NCI-H748 treated with DMSO at 0.1 percent for 48 hours (cell line): Measurements from ENCODE around the gene SMC5.
"Not testable (repeated sequence)": the region's sequence is repeated elsewhere in the genome, so short reads cannot be mapped to it uniquely, and the experiment has no call there.

Experiments used
- DNase-seq: peaks from one replicate; lab custom pipeline; 2025; lab: John Stamatoyannopoulos, UW

The SMC5 gene

DNA sequence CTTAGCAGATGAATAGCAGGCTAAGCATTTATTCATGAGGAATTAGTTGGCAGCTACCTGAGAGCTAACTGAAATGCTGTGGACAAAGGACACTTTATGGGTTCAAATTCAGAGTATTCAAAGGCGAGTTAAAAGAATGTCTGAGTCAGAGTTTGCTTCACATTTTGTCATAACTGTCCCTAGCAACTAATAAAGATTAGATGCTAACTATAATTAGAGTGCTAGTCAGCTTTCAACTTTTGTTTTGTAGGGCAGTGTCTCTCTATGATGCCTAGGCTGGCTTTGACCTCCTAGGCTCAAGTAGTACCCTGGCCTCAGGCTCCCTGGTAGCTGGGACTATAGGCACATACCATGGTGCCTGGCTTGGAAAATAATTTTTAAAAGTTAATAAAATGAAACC is 4.6 kb downstream of the SMC5 start:
- DNase-seq = no peak

DNA sequence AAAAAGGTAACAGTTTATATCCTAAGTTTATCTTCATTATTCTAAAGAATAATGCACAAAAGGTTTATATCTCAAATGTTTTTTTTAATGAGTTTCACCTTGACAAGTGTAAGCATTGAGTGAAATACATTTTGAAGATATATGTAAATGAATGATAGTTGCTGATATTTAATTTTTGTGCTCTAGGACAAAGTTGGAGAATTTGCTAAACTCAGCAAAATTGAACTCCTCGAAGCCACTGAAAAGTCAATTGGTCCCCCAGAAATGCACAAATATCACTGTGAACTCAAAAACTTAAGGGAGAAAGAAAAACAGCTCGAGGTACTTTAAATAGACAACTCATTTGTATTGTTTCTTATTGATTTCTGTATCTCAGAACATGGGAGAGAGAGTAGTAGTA is 19.5 kb downstream of the SMC5 start:
- no peak for DNase-seq

DNA sequence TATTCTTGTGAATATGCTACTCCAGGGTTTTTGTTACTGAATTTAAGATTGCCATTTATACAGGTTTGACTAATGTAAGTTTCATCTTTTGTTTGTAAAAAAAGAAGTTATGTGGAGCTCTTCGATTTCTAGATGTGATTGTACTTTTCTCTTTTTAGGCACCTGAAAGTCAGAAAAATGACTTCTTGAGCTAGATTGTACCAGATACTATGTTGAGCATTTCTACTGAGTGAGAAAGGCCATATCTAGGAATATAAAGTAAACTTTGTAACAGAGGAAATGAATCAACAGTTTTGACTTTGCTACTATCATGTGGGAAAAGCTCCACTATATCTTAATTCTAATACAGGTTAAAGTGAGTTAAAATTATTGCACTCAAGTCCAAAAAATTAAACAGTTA is 25.1 kb downstream of the SMC5 start:
- DNase-seq = no peak

DNA sequence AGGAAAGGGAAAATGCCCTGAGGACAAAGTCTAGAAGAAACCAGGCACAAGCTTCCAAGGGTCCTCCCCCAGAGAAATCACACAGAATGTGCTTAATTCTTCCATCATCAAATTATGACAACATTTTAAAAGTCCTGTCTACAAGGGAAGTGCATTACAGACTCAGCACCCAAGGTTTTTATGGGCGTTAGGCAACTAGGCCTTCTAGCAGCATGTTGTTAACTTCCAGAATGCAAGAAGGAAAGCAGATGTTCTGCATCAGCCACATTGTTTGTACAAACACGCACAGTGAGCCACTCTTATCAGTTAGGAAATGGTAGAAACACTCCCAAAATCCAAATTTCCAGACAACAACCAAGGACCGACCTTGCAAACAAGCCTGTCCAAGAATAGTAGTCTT is 26.5 kb downstream of the SMC5 start:
- no peak for DNase-seq

DNA sequence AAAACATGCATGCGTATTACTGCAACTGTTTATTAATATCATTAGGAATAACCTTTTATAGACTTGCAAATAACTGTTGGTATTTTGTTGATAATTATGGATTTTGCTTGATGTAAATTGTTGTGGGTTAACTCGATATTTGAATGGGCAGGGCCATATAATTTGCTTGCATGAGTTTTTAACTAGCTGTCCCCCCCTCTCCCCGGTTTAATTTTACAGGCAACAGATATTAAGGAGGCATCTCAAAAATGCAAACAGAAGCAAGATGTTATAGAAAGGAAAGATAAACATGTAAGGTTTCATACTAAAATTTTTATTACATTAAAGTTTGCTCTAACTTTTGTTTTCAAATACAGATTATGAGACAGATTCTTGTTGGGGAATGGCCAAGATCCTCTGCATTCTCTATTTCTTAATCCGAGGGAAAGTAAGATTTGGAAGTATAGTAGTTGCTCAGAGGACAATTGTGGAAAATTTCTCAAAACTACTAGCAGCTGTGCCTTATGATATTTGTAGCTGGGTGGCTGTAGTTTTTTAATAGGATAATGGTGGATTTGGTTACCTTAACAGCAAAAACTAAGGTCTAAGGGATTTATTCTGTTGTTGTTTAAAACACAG is 27.3 kb downstream of the SMC5 start:
- DNase-seq = no peak

DNA sequence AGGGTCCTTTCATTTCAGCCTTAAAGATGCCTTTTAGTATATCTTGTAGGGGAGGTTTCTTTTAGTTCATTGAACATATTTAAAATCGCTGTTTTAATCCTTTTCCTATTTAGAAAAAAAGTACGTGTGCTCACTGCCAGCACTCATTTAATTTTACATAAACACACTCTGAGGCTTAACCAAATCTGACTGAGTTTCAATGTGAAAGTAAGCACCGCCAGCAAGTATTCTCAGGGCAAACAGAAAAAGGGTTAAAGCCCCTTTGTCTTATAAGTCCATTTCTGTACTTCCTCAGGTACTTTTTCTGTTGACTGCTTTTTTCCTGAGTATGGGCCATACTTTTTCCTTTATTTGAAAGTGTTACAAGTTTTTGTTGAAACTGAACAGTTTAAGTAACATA is 31.8 kb downstream of the SMC5 start:
- no peak for DNase-seq

DNA sequence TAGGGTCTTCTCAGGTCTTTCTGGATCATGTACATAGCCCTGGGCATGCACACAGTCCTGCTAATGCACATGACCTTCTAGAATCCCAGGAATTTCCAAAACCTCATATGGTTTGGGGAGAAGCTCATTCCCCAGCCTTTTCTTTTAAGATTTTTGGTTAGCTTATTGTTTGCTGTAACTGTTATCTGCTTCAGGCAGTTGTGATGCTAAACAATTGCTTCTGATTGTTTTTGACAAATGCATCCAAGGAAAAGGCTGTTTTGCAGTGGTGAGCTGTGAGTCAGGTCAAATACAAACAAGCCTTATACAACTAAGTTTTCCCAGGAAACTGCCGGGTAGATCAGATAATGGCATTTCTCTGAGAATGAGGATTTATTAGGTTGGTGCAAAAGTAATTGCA is 32.7 kb downstream of the SMC5 start:
- no peak for DNase-seq

DNA sequence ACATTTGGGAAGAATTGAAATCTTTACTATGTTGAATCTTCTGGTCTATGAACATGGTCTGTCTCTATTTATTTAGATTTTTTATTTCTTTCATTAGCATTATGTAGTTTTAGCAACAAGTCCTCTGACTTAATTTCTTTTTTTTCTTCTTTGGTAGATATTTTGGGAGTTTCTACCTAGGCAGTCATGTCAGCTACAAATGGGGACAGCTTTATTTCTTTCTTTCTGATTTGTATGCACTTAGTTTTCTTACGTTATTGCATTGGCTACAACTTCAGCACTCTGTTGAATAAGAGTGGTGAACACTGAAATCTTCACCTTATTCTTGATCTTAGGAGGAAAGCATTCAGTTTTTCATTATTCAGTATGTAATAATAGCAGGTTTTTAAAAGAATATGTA is 33.5 kb downstream of the SMC5 start:
- DNase-seq = no peak

DNA sequence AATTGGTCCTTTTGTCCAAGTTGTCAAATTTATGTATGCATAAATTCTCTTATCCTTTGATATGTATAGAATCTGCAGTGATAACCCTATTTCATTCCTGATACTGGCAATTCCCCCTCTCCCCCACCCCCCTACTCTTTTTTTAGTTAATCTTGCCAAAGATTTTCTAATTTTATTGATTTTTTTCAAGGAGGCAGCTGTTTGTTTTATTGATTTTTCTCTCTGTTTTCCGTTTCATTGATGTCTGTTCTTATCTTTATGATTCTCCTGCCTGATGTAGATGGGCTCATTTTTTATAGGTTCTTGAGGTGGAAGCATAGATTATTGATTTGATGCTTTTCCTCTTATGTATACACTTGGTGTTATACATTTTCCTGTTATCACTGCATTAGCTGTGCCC is 34.4 kb downstream of the SMC5 start:
- DNase-seq = no peak

DNA sequence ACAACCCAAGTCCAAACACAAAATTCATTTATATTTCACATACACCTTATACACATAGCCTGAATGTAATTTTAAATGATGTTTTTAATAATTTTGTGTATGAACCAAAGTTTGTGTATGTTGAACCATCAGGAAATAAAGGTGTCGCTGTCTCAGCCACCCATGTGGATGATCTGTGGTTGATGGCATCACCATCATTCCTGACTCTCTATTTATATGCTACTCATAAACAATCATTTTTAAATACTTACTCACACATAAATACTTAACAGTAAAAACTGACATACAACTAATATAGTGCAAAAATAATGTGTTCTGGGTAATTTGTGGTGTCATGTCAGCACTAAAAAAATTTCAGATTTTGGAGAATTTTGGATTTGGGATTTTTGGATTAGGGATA is 38.4 kb downstream of the SMC5 start:
- no peak for DNase-seq

DNA sequence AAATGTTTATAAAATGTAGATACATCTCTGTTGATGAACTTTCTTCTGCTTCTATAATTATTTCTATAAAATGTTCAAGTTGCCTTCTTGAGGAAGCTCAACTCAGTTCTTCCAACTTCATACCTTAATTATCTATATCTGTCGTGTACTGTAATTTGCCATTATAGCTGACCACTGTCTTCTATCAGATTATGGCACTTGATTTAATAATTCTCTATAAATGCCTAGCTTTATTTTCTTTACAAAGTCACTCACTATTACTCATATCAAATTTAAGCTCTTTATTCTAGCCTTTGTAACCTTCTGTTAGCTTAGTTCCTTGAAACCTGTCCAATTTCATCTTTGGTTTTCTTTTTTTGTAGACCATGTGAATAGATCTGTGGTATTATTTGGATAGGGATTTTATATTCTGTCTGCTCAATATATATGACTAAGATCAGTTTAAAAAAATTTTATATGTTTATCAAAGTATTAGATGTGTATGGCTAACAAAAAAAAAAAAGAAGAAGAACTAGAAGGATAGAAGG is 39.5 kb downstream of the SMC5 start:
- DNase-seq = no peak

DNA sequence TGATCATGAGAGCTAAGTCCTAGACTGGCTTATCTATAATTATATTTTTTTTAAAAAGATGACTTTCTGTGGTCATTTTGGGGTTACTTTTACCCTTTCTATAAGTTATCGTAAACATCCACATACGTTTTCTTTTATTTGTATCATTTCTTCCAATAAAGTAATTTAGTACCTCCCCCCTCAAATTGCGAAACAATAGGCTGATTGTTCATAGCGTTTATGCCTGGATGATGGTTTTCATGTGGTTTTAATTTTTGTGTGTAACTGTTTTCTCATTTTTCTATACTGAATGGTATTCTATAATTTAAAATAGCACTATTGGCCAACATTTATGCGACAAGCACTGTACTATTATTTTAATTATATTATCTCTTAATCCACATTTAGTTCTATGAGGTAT is 44.5 kb downstream of the SMC5 start:
- DNase-seq = no peak

DNA sequence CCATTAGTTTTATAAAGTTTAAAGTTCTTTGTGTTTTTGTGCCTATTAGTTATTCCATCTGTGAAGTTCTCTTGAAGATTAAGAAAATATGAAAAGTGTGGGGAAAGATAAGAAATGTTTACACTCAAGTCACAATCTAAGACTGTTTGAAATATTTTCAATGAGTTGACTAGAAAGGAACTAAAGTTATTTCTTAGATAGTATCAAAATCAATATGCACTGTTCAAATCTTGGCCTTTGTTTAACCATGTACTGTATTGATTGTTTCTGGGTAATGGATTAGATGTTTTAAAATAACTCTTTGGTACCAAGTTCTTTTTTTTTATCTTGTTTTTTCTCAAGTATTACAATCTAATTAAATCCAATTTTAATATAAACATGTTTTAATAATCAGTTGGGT is 46.0 kb downstream of the SMC5 start:
- no peak for DNase-seq

DNA sequence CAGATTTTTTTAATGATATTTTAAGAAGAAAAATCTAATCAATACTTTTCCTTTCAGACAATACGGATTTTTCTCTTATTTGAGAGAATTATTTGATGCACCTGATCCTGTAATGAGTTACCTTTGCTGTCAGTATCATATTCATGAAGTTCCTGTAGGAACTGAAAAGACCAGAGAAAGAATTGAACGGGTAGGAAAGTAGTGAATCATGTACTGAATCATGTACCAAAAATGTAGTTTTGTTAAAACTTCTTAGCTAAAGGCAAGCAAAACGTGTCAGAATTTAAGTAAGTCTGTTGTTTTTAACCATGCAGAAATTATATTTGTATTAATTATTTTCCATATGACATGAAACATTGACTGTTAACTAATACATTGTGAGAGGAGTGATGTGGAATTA is 56.6 kb downstream of the SMC5 start:
- DNase-seq = no peak

DNA sequence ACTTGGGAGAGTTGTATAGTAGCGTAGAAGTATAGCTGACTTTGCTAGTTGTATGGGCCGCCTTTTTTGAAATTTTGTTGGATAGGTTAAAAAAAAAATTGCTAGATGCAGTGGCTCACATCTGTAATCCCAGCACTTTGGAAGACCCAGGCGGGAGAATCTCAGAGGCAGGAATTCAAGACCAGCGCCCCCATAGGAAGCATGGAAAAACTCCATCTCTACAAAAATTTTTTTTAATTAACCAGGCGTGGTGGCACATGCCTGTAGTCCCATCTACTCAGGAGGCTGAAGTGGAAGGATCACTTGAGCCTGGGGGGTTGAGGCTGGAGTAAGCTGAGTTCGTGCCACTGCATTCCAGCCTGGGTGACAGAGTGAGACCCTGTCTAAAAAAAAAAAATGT is 59.2 kb downstream of the SMC5 start:
- no peak for DNase-seq

DNA sequence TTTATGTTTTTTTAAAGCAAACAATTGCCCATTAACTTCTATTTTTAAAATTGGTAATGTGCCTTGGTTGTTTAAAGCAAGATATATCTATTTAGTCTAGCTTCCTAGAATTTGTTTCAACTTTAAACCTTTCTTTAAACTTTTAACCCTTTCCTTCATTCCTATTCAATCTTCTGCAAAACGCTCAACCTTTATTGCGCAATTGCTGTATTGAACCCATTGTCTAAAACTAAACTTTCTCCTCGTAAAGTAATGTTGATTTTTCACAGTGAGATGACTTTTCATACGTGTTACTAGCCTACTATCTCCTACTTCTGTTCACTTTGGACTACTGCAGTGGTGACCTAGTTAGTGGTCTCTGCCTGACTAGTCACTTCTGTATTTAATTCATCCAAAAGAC is 63.3 kb downstream of the SMC5 start:
- DNase-seq = no peak

DNA sequence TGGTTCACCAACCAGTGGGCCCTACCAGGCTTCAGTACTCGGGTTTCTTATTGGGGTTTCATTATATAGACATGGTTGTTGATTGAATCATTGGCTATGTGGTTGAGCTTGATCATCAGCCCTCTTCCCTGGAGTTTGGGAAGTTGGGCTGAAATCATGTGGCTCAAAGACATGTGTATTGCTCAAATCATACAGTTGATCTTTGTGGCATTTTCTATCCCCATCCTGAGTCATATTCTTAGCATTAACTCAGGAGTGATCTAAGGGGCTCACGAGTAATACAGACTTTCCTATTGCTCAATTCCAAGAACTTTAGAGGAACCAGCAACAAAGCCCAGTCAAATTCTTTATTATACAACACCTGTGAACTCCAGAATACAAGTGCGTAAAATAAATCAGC is 66.2 kb downstream of the SMC5 start:
- no peak for DNase-seq

DNA sequence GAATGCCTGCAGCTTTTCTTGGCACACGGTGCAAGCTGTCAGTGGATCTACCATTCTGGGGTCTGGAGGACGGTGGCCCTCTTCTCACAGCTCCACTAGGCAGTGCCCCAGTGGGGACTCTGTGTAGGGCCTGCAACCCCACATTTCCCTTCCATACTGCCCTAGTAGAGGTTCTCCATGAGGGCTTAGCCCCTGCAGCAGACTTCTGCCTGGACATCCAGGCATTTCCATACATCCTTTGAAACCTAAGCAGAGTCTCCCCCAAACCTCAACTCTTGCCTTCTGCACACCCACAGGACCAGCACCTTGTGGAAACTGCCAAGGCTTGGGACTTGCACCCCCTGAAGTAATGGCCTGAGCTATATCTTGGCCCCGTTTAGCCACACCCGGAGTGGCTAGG is 69.8 kb downstream of the SMC5 start:
- not testable (repeated sequence) for DNase-seq

DNA sequence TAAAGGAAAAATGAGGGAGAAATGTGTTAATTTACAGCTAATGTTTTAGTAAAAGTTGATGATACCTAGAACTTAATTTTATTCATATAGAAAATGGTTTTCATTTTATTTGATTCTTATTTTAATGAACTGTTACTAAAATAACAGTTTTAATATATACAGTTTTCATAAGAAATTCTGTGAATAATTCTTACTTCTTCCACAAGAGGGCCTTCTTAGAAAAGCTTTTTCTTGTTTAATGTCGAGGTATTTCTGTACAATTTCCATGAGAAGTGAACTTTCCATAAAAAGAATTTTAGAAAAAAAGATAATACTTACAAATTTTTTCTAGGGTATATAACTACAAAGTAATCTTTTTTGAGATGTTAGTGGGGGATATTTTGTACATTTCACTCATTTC is 81.8 kb downstream of the SMC5 start:
- DNase-seq = no peak

DNA sequence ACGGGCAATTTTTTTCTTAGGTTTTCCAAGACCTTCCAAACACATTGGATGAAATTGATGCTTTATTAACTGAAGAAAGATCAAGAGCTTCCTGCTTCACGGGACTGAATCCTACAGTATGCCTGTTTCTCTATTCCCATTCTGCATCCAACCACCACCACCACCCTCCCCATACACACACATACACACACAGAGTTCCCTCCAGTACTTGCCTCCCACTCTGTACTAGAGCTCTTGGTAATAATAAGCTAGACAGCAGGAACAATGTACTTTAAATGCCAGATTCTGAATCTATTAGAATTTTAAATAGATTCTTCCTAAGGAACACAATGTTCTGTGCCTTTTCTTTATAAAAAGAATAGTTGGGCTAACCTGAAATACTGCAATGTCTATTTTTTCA is 88.3 kb downstream of the SMC5 start:
- no peak for DNase-seq

DNA sequence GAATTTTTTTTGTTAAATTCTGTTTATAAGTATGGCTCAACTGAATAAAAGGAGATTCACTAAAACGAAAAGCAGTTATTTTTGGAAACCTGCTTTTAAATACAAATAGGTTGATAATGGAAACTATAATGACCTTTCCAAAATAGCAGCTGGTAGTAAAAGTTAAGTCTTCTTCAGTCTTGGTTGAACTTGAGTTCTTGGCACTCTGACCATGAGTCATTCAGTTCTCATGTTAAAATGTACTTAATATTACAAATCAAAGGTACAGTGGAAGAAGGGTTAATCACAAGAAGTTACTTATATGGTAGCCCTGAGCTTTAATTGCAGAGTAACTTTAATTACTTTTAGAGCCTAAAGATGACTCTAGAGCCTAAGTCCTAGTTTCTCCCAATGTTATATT is 93.6 kb downstream of the SMC5 start:
- DNase-seq = no peak

DNA sequence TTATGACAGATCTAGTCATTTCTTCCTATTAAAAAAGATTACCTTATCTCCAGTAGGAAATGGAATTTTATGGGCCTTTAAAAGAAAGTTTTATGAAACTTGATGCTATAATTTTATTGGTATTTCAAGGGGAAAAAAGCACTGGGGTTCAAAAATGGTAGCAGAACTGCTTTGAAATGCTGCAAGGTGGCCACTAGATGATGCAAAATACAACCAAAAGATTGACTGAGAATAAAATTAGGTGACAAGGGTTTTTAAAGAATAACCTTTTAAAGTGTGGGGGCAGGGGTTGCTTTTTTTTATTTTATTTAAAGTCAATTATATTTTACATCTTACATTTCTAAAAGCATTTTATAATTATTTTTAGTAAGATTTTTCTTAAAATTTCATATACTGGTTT is 94.0 kb downstream of the SMC5 start:
- DNase-seq = no peak

DNA sequence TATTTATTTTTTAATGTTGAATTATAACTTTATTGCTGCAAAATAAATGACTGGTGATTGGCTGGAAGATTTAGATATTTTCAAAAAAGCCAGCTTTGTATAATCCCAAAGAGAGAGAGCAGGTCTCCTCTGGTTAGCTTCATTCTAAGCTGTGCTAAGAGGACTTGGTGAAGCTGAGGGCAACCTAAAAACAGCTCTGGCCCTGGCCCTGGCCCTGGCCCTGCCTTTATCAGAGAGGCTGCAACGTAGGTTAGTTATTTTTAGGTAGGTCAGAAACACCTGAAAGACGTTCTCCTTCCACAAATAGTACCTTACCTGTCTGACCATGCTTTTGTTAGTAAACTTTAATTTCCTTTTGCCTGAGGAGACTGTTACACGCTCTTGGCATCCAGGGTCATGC is 97.0 kb downstream of the SMC5 start:
- no peak for DNase-seq

DNA sequence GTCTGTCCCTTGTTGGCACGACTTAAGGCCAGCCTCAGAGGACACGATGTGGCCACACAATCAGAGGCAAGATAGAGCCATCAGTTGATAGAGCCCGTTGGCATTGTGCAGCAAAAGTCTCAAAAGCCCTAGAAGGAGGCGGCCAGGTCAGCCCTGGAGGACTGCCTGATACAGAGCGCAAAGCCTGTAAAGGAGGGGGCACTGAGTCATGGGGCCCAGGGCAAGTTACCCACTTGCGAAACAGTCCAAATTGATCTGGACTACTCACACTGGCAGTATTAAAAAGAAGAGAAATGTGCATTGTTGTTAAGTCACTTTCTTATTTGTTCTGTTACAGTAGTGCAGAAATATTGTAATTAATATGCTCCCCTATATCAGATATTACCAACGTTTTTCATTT is 104.2 kb downstream of the SMC5 start:
- DNase-seq = no peak

DNA sequence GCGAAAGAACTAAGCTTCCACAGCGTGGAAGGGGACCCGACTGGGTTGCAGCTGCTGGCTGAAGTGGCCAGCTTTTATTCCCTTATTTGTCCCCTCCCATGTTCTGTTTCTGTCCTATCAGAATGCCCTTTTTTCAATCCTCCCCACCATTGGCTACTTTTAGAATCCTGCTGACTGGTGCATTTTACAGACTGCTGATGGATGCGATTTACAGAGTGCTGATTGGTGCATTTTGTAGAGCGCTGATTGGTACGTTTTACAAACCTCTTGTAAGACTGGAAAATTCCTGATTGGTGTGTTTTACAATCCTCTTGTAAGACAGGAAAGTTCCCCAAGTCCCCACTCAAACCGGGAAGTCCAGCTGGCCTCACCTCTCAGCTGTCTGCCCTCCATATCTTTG is 105.0 kb downstream of the SMC5 start:
- DNase-seq = no peak
